Measurements from ENCODE around the gene NXPH3.
"Not testable (repeated sequence)": the region's sequence is repeated elsewhere in the genome, so short reads cannot be mapped to it uniquely, and the experiment has no call there.

The NXPH3 gene

GRCh38 chr17:49575679-49576087 is at the start of gene NXPH3:
Gene NXPH3 (plus strand): TSS chr17:49575871. CDS start chr17:49576220, 349 bp downstream.
- peak; percentile 66 for DNase-seq

DNA sequence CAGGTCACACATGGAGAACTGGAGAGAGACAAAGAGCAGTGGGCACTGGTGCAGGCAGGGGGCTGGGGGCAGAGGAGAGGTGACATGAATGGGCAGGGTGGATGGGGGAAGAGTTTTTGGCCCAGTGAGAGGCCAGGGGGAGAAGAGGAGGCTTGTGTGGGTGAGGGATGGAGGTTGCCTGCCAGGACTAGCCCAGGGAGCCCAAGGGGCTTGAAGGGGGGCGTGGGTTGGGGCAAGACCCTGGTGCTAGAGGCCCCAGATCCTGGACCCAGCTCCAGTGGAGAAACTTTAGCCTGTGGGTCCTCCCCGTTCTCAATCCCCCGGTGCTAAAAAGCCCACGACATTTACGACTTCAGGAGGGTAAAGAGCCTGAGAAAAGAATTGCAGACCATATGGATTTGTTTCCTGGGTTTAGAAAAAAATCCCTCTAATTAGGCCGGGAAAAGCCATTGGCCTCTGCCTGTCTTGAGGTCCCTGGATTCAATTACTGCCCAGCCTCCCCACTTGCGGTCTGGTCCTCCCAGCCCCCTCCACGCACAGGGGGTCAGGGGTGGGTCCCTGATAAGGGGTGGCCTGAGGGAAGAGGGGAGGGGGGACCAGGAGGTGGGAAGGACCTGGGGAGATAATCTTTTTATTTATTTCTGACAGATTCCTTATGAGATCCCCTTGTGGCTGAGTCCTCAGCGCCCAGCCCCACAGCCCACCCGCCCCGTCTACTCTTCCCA is 47.6 kb upstream of the NXPH3 start:
- no peak for DNase-seq

GRCh38 chr17:49528966-49529365 is 46.7 kb upstream of the NXPH3 start:
- no peak for DNase-seq

- no peak for DNase-seq
Measured at GRCh38 chr17:49530118-49530517, 45.6 kb upstream of the NXPH3 start.

GRCh38 chr17:49543860-49544259 is 31.8 kb upstream of the NXPH3 start:
- DNase-seq = no peak

- no peak for DNase-seq
Measured at GRCh38 chr17:49545007-49545660, 30.5 kb upstream of the NXPH3 start.

- no peak for DNase-seq
Measured at GRCh38 chr17:49545806-49546545, 29.7 kb upstream of the NXPH3 start.

GRCh38 chr17:49546546-49547535 is 28.8 kb upstream of the NXPH3 start:
- DNase-seq = no peak

GRCh38 chr17:49547566-49547965 is 28.1 kb upstream of the NXPH3 start:
- no peak for DNase-seq

- no peak for DNase-seq
Measured at GRCh38 chr17:49548051-49548505, 27.6 kb upstream of the NXPH3 start.

- DNase-seq = no peak
Measured at GRCh38 chr17:49548506-49549310, 27.0 kb upstream of the NXPH3 start.

DNA sequence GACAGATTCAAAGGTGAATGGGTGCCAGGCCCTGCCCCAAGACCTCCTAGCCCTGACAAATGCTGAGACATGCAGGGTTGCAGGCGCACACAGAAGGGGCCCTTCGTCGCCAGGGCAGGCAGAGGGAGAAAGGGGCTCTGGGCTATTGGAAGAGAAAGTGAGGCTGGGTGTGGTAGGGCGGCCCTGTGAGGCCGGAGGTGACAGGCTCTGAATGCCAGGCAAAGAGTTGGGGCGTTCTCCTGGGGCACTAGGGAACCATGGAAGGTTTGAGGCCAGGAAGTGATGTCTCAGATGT is 26.4 kb upstream of the NXPH3 start:
- DNase-seq = no peak

GRCh38 chr17:49549691-49550678 is 25.7 kb upstream of the NXPH3 start:
- DNase-seq = no peak

DNA sequence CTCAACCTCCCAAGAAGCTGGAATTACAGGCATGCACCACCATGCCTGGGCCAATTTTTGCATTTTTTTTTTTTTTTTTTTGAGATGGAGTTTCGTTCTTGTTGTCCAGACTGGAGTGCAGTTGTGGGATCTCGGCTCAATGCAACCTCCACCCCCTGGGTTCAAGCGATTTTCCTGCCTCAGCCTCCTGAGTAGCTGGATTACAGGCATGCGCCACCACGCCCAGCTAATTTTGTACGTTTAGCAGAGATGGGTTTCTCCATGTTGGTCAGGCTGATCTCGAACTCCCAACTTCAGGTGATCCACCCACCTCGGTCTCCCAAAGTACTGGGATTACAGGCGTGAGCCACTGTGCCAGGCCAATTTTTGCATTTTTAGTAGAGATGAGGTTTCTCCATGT is 24.9 kb upstream of the NXPH3 start:
- DNase-seq = not testable (repeated sequence)

- no peak for DNase-seq
Measured at GRCh38 chr17:49551221-49552069, 24.2 kb upstream of the NXPH3 start.

DNA sequence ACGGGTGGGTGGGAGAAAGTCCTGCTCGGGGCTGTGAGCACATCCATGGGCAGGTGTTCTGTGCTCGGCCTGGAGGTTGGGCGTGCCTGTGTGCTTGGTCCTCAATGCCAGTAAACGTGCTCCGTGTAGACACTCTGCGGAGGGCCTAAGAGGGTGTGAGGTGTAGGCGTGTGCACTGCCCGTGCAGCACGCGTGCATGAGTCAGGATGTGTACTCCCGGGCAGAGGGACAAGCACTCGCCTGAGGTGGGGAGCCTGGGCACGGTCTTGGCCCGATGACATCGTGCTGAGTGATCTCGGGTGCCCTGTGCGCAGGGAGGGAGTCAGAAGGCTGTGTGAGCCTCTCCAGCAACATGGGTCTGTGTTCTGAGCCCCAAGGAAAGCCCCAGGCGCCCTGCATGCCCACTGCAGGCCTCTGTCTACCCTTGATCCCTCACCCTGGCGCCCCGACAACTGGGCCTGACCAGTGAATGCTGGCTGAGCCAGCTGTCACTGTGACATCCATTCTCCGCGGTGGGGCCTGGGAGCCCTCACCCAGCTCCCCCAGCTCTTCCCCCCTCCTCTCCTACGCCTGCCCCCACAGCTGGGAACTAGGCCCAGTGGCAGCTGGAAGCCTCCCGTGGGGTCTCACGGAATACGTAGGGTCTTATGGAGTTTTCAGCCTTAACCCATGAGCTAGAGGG is 23.5 kb upstream of the NXPH3 start:
- DNase-seq = no peak

- no peak for DNase-seq
Measured at GRCh38 chr17:49553676-49554335, 21.9 kb upstream of the NXPH3 start.
